CD14-positive monocyte (primary cell): ENCODE data around the gene CMTM8. TPM values are rescaled to one million over a fixed set of nuclear protein-coding genes. Genes with fewer than 3 reads are reported as not detected.

ENCODE experiments used
- DNase-seq, 3 donors: peaks; one replicate each; pipeline ENCODE4 v3.0.0-alpha.2; 2011 to 2022
- H2AFZ ChIP-seq: 2 replicates; pipeline ENCODE4 v1.6.0; 2012; ENCODE audit warnings: mild to moderate bottlenecking, low read depth, low read length, inconsistent platforms; ENCODE audit not compliant: insufficient read depth, poor library complexity, severe bottlenecking
- H3K27ac ChIP-seq, 2 donors: 1 replicate in 1 of 2; 2 replicates in 1 of 2; pipeline ENCODE4 v1.5.1; 2012 to 2013; ENCODE audit warnings: low read length in 2 of 2, control low read depth in 1 of 2, inconsistent platforms in 1 of 2, low read depth in 1 of 2, mild to moderate bottlenecking in 1 of 2
- H3K27me3 ChIP-seq, 2 donors: one replicate each; pipeline versions ENCODE4 v1.6.0 to v1.6.1; 2011 to 2013; ENCODE audit warnings: low read length in 2 of 2; ENCODE audit not compliant: control insufficient read depth in 2 of 2, insufficient read depth in 2 of 2
- H3K36me3 ChIP-seq, 2 donors: replicated peaks in 1 of 2; 1 replicate in 1 of 2; 2 replicates in 1 of 2; pipeline versions ENCODE4 v1.5.1 to v1.6.1; 2012 to 2013; ENCODE audit warnings: low read length in 2 of 2, control low read depth in 1 of 2, inconsistent platforms in 1 of 2, mild to moderate bottlenecking in 1 of 2; ENCODE audit not compliant: insufficient read depth in 2 of 2, control insufficient read depth in 1 of 2
- H3K4me1 ChIP-seq, 2 donors: 1 replicate in 1 of 2; 2 replicates in 1 of 2; pipeline versions ENCODE4 v1.5.1 to v1.6.1; 2012 to 2013; ENCODE audit warnings: low read length in 2 of 2, control low read depth in 1 of 2, inconsistent platforms in 1 of 2, mild to moderate bottlenecking in 1 of 2, moderate library complexity in 1 of 2; ENCODE audit not compliant: insufficient read depth in 2 of 2, control insufficient read depth in 1 of 2
- H3K4me2 ChIP-seq: replicated peaks from 2 replicates; pipeline ENCODE3; 2012; ENCODE audit warnings: low read length, moderate library complexity, mild to moderate bottlenecking; ENCODE audit not compliant: poor library complexity, severe bottlenecking; ENCODE audit errors: extremely low read depth
- H3K4me3 ChIP-seq, 3 experiments: fragments of 200-600 bp in 1 of 3; sonication (generic) in 1 of 3; replicated peaks in 1 of 3; 1 replicate in 2 of 3; 2 replicates in 1 of 3; pipeline ENCODE4 v1.5.1; 2011 to 2013; ENCODE audit warnings: low read length in 3 of 3, mild to moderate bottlenecking in 3 of 3, control low read depth in 2 of 3, low read depth in 2 of 3, inconsistent platforms in 1 of 3, moderate library complexity in 1 of 3
- H3K79me2 ChIP-seq: 2 replicates; pipeline ENCODE4 v1.6.0; 2012; ENCODE audit warnings: mild to moderate bottlenecking, control low read depth, inconsistent platforms, low read length, moderate library complexity; ENCODE audit not compliant: insufficient read depth
- H3K9ac ChIP-seq: 2 replicates; pipeline ENCODE4 v1.6.0; 2017; ENCODE audit warnings: low read length, mild to moderate bottlenecking; ENCODE audit not compliant: insufficient read depth, poor library complexity, severe bottlenecking
- H3K9me3 ChIP-seq, 2 donors: replicated peaks in 1 of 2; 1 replicate in 1 of 2; 2 replicates in 1 of 2; pipeline versions ENCODE4 v1.5.1 to v1.6.1; 2012 to 2013; ENCODE audit warnings: low read length in 2 of 2, control low read depth in 1 of 2; ENCODE audit not compliant: control insufficient read depth in 1 of 2, insufficient read depth in 1 of 2
- H4K20me1 ChIP-seq: 2 replicates; pipeline ENCODE4 v1.6.0; 2012; ENCODE audit warnings: mild to moderate bottlenecking, low read length, control low read depth, moderate library complexity; ENCODE audit not compliant: insufficient read depth
- H3K27ac Mint-ChIP-seq, 7 donors: one replicate each; pipeline ENCODE4 v1.8.0; 2020; ENCODE audit warnings: mild to moderate bottlenecking in 7 of 7, mixed read lengths in 7 of 7, moderate library complexity in 6 of 7, inconsistent platforms in 2 of 7
- H3K27me3 Mint-ChIP-seq, 3 donors: one replicate each; pipeline ENCODE4 v1.8.0; 2021 to 2022; ENCODE audit warnings: low read depth in 3 of 3, mild to moderate bottlenecking in 3 of 3, mixed read lengths in 3 of 3, moderate library complexity in 3 of 3, inconsistent platforms in 1 of 3
- H3K36me3 Mint-ChIP-seq, 2 donors: one replicate each; pipeline ENCODE4 v1.8.0; 2020; ENCODE audit warnings: mixed read lengths in 2 of 2, inconsistent platforms in 1 of 2, mild to moderate bottlenecking in 1 of 2
- H3K4me1 Mint-ChIP-seq: one replicate; pipeline ENCODE4 v1.8.0; 2020; ENCODE audit warnings: mild to moderate bottlenecking, mixed read lengths
- H3K4me3 Mint-ChIP-seq, 2 donors: one replicate each; pipeline ENCODE4 v1.8.0; 2020; ENCODE audit warnings: mild to moderate bottlenecking in 2 of 2, mixed read lengths in 2 of 2, moderate library complexity in 1 of 2
- H3K9me3 Mint-ChIP-seq, 7 donors: one replicate each; pipeline ENCODE4 v1.8.0; 2020 to 2022; ENCODE audit warnings: mixed read lengths in 7 of 7, mild to moderate bottlenecking in 6 of 7, moderate library complexity in 6 of 7, inconsistent platforms in 2 of 7
- WGBS: methylation state at CpG from one replicate; pipeline ENCODE4 v1.1.5; 2013; ENCODE audit warnings: missing lambda C conversion rate; ENCODE audit not compliant: insufficient coverage; 5-methylcytosine and 5-hydroxymethylcytosine counted together
- intact Hi-C, 2 donors: fragments of 100-400 bp; cut with micrococcal nuclease; formaldehyde crosslinking; loops; one replicate each; pipeline versions ENCODE4 v1.15.0 to v1.15.1; 2023
- polyA plus RNA-seq, 3 donors: library from polyadenylated mRNA; depleted of rRNA in 1 of 3; unstranded in 2 of 3; stranded (reverse) in 1 of 3; fragments of 300-500 nt in 2 of 3; fragments of >200 nt in 1 of 3; fragmentation: Illumina TruSeq in 2 of 3; gene quantifications; 1 replicate in 2 of 3; 2 replicates in 1 of 3; pipeline ENCODE4 v1.2.3, GENCODE V29; 2012 to 2021
- TF ChIP-seq, protein P1 (sequence below): fragments of 200-600 bp; IDR thresholded peaks from one replicate; pipeline ENCODE4 v1.8.0; 2022; ENCODE audit warnings: antibody characterized with exemption, mild to moderate bottlenecking

The CMTM8 gene
- polyA plus RNA-seq, 3 donors, result 0.46 to 2.5 (median 0.94) TPM

DNA sequence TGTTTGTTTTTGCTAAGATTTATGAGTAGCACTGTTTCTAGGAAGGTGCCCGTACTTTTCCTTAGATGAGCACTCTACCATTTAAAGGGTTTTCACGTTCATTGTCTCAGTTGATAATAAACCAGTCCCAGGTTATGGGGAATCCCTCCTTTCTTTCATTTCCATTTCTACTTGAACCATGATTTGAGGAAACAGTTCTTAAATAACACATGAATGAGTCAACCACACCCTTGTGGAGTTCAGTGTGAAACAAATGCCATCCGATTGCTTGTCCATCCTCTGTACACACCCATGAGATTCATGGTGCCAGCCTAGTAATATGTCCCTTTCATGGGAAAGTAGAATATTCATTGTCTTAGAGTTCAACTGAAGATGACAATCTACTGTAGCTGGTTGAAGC lies 23.1 kb downstream of the CMTM8 start:
- peaks cover 0 to 4% (median 1%) of the 10 kb centered on the region in 7 donors for H3K9me3 Mint-ChIP-seq
- H3K4me1 Mint-ChIP-seq, result no peaks in the 10 kb centered on the region
- no peak overlapping the region for H3K27ac Mint-ChIP-seq
- no CpG with 5 or more reads among the region's 3 CpGs for WGBS
- Histone ChIP-seq H2AFZ (no peak overlapping the region), H4K20me1 (no peaks in the 10 kb centered on the region), H3K4me2 (no peak overlapping the region), H3K4me1 (no peaks in the 10 kb centered on the region), H3K9me3 (no peaks in the 10 kb centered on the region), H3K79me2 (no peaks in the 10 kb centered on the region), H3K27ac (no peak overlapping the region), H3K36me3 (no peaks in the 10 kb centered on the region), H3K4me3 (no peak overlapping the region), H3K27me3 (no peaks in the 10 kb centered on the region), H3K9ac (no peak overlapping the region)
- H3K4me3 Mint-ChIP-seq, result no peak overlapping the region
- no peaks in the 10 kb centered on the region for H3K36me3 Mint-ChIP-seq
- DNase-seq, result no peak
- intact Hi-C loops, result no loop called here
- TF ChIP-seq, protein P1, sequence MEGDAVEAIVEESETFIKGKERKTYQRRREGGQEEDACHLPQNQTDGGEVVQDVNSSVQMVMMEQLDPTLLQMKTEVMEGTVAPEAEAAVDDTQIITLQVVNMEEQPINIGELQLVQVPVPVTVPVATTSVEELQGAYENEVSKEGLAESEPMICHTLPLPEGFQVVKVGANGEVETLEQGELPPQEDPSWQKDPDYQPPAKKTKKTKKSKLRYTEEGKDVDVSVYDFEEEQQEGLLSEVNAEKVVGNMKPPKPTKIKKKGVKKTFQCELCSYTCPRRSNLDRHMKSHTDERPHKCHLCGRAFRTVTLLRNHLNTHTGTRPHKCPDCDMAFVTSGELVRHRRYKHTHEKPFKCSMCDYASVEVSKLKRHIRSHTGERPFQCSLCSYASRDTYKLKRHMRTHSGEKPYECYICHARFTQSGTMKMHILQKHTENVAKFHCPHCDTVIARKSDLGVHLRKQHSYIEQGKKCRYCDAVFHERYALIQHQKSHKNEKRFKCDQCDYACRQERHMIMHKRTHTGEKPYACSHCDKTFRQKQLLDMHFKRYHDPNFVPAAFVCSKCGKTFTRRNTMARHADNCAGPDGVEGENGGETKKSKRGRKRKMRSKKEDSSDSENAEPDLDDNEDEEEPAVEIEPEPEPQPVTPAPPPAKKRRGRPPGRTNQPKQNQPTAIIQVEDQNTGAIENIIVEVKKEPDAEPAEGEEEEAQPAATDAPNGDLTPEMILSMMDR, result no peak
- H3K27me3 Mint-ChIP-seq, result peaks cover 2 to 4% (median 3%) of the 10 kb centered on the region in 3 donors

DNA sequence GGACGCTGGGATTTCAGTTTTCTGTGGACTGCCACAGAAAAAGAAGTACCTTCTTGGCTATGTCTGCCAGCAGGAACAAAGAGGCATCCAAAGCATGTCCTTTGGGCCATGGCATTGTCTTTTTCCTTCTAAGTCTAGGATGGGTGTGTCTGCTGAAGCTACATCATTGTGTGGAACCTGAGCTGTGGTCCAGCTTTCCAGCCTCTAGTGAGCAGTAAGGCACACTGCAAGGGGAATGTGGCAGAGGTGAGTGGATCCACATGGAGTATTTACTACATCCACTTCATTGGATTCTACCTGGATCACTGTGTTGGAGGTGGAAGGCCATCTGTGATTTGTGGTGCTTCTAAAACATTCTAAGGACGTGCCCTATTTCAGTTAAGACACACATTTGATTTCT lies 23.7 kb downstream of the CMTM8 start:
- Histone ChIP-seq H3K36me3 (no peaks in the 10 kb centered on the region), H3K4me2 (no peak overlapping the region), H3K4me1 (no peaks in the 10 kb centered on the region), H3K79me2 (no peaks in the 10 kb centered on the region), H3K9ac (no peak overlapping the region), H3K4me3 (no peak overlapping the region), H3K27ac (no peak overlapping the region), H3K27me3 (no peaks in the 10 kb centered on the region), H3K9me3 (no peaks in the 10 kb centered on the region), H4K20me1 (no peaks in the 10 kb centered on the region), H2AFZ (no peak overlapping the region)
- 100% methylated on average over 1 of the region's 2 CpGs for WGBS
- intact Hi-C loops, result no loop called here
- H3K36me3 Mint-ChIP-seq, result no peaks in the 10 kb centered on the region
- H3K27ac Mint-ChIP-seq, result no peak overlapping the region
- TF ChIP-seq, protein P1, result no peak
- no peak overlapping the region for H3K4me3 Mint-ChIP-seq
- peaks cover 0 to 4% (median 1%) of the 10 kb centered on the region in 7 donors for H3K9me3 Mint-ChIP-seq
- DNase-seq, result no peak
- peaks cover 2 to 4% (median 3%) of the 10 kb centered on the region in 3 donors for H3K27me3 Mint-ChIP-seq
- H3K4me1 Mint-ChIP-seq, result no peaks in the 10 kb centered on the region
